Prostate gland (tissue), 2 donors: ENCODE measurements around the gene VDR.

ENCODE experiments used
- CTCF ChIP-seq, 4 experiments: fragments of 200-600 bp in 2 of 4; fragments of 450-650 bp in 2 of 4; sonication (generic) in 2 of 4; IDR thresholded peaks; 1 replicate in 3 of 4; 2 replicates in 1 of 4; pipeline ENCODE4 v1.5.1; 2016 to 2019; ENCODE audit warnings: antibody characterized with exemption in 4 of 4, mild to moderate bottlenecking in 2 of 4, moderate library complexity in 2 of 4
- POLR2A ChIP-seq: fragments of 450-650 bp; IDR thresholded peaks from one replicate; pipeline ENCODE4 v1.6.1; 2016; ENCODE audit warnings: antibody characterized with exemption, mild to moderate bottlenecking

- TF ChIP-seq CTCF (IDR thresholded peaks at IDR 0.05) (no peak), POLR2A (no peak)
Observed at GRCh38 chr12:47851303-47851952, 53.4 kb downstream of the VDR start.
